Activated CD8-positive, alpha-beta T cell treated with anti-CD3 and anti-CD28 coated beads for 36 hours (primary cell): Measurements from ENCODE around the gene STIM1. TPM values are rescaled to one million over a fixed set of nuclear protein-coding genes. Genes with fewer than 3 reads are reported as not detected.

Experiments
- ATAC-seq: fragments of 200-7000 bp; cut with Tn5 transposase; one replicate; pipeline ENCODE4 v1.10.0; 2021; ENCODE audit warnings: mild to moderate bottlenecking, moderate library complexity
- CTCF ChIA-PET: fragments of 350-600 bp; sonication (Branson Sonifier 250); formaldehyde crosslinking; loops from one replicate; lab custom pipeline; 2021; ENCODE audit warnings: antibody characterized with exemption; lab: Charles Lee
- POLR2A ChIA-PET: fragments of 350-600 bp; sonication (Branson Sonifier 250); formaldehyde crosslinking; loops from one replicate; lab custom pipeline; 2021; ENCODE audit warnings: antibody characterized with exemption; lab: Charles Lee
- DNase-seq: peaks from one replicate; pipeline ENCODE4 v3.0.0-alpha.2; 2020
- H3K27ac Mint-ChIP-seq: one replicate; pipeline ENCODE4 v1.8.0; 2021; ENCODE audit warnings: mild to moderate bottlenecking, mixed read lengths
- H3K27me3 Mint-ChIP-seq: one replicate; pipeline ENCODE4 v1.8.0; 2021; ENCODE audit warnings: mixed read lengths
- H3K36me3 Mint-ChIP-seq: one replicate; pipeline ENCODE4 v1.8.0; 2021; ENCODE audit warnings: low read depth, mixed read lengths
- H3K4me1 Mint-ChIP-seq: one replicate; pipeline ENCODE4 v1.8.0; 2021; ENCODE audit warnings: low read depth, mixed read lengths
- H3K4me3 Mint-ChIP-seq: one replicate; pipeline ENCODE4 v1.8.0; 2021; ENCODE audit warnings: mild to moderate bottlenecking, moderate library complexity, mixed read lengths
- H3K9me3 Mint-ChIP-seq: one replicate; pipeline ENCODE4 v1.8.0; 2021; ENCODE audit warnings: mixed read lengths
- CTCF ChIP-seq: fragments of 200-600 bp; IDR thresholded peaks from one replicate; pipeline ENCODE4 v1.8.0; 2022; ENCODE audit warnings: antibody characterized with exemption, mild to moderate bottlenecking
- intact Hi-C: fragments of 100-400 bp; cut with micrococcal nuclease; formaldehyde crosslinking; loops from one replicate; pipeline ENCODE4 v1.10.0; 2022
- total RNA-seq, 2 experiments: library from RNA; stranded (reverse); gene quantifications; one replicate each; pipeline ENCODE4 v1.2.3, GENCODE V29; 2021

The STIM1 gene
- total RNA-seq, 2 experiments from 2014 or later: 60.8 to 61.4 TPM

GRCh38 chr11:3985631-3986030 is 130.2 kb downstream of the STIM1 start:
- intact Hi-C loops: loop anchor here (5.0 kb wide), 3 partner anchors 38 to 133 kb away; no protein-coding TSS in a partner anchor
- no peak for TF ChIP-seq CTCF
- peaks cover 83% of the 10 kb centered on the region for H3K4me1 Mint-ChIP-seq
- peaks cover 10% of the 10 kb centered on the region for H3K36me3 Mint-ChIP-seq
- ChIA-PET POLR2A (no interaction called here), CTCF (interaction anchor here (1.1 to 4.9 kb wide), 5 partner anchors 9 to 136 kb away, joined by 3 to 50 read pairs (median 7); partner anchors contain the start of gene STIM1)
- no peak overlapping the region for H3K4me3 Mint-ChIP-seq
- DNase-seq: no peak
- ATAC-seq: no peak
- no peaks in the 10 kb centered on the region for H3K9me3 Mint-ChIP-seq
- H3K27ac Mint-ChIP-seq: peak overlapping the region; percentile 77
- H3K27me3 Mint-ChIP-seq: no peaks in the 10 kb centered on the region

GRCh38 chr11:3986301-3986700 is 130.8 kb downstream of the STIM1 start:
- peaks cover 12% of the 10 kb centered on the region for H3K36me3 Mint-ChIP-seq
- POLR2A ChIA-PET: interaction anchor here (0.6 kb wide), 1 partner anchor 140 kb away, joined by 3 read pairs; no protein-coding TSS in a partner anchor
- intact Hi-C loops: loop anchor here (5.0 kb wide), 3 partner anchors 39 to 134 kb away; no protein-coding TSS in a partner anchor
- peak overlapping the region; percentile 47 for H3K27ac Mint-ChIP-seq
- DNase-seq (no peak), ATAC-seq (no peak)
- no peaks in the 10 kb centered on the region for H3K9me3 Mint-ChIP-seq
- peaks cover 82% of the 10 kb centered on the region for H3K4me1 Mint-ChIP-seq
- no peak overlapping the region for H3K4me3 Mint-ChIP-seq
- CTCF ChIA-PET: interaction anchor here (1.0 to 4.9 kb wide), 3 partner anchors 12 to 132 kb away, joined by 3 to 50 read pairs (median 4); partner anchors contain the start of gene STIM1
- H3K27me3 Mint-ChIP-seq: no peaks in the 10 kb centered on the region
- no peak for TF ChIP-seq CTCF

GRCh38 chr11:3989276-3989920 is 133.9 kb downstream of the STIM1 start:
- Mint-ChIP-seq H3K4me1 (peaks cover 73% of the 10 kb centered on the region), H3K27me3 (no peaks in the 10 kb centered on the region), H3K4me3 (peak overlapping the region; percentile 56), H3K36me3 (peaks cover 27% of the 10 kb centered on the region), H3K9me3 (peaks cover 10% of the 10 kb centered on the region), H3K27ac (peak overlapping the region; percentile 70)
- DNase-seq: no peak
- ChIA-PET CTCF (interaction anchor here (0.9 to 3.0 kb wide), 5 partner anchors 10 to 146 kb away, joined by 3 to 18 read pairs (median 9); partner anchors contain the start of gene STIM1), POLR2A (interaction anchor here (0.9 to 1.8 kb wide), 2 partner anchors 133 to 149 kb away, joined by 3 to 4 read pairs; partner anchors contain the start of gene STIM1)
- intact Hi-C loops: loop anchor here (5.0 kb wide), 3 partner anchors 42 to 137 kb away; no protein-coding TSS in a partner anchor
- ATAC-seq: no peak
- TF ChIP-seq CTCF: no peak

- no peak for TF ChIP-seq CTCF
- Mint-ChIP-seq H3K27me3 (no peaks in the 10 kb centered on the region), H3K36me3 (peaks cover 30% of the 10 kb centered on the region), H3K4me3 (peak overlapping the region; percentile 56), H3K9me3 (peaks cover 13% of the 10 kb centered on the region), H3K4me1 (peaks cover 72% of the 10 kb centered on the region), H3K27ac (peak overlapping the region; percentile 70)
- DNase-seq: peak; percentile 35
- ChIA-PET POLR2A (interaction anchor here (0.9 kb wide), 1 partner anchor 150 kb away, joined by 3 read pairs; no protein-coding TSS in a partner anchor), CTCF (interaction anchor here (0.9 to 3.0 kb wide), 5 partner anchors 11 to 146 kb away, joined by 3 to 18 read pairs (median 9); partner anchors contain the start of gene STIM1)
- intact Hi-C loops: loop anchor here (5.0 kb wide), 3 partner anchors 43 to 138 kb away; no protein-coding TSS in a partner anchor
- ATAC-seq: peak; percentile 54
Measured at GRCh38 chr11:3989921-3990290, 134.4 kb downstream of the STIM1 start.
